Measurements from ENCODE around the gene TMEM178A.

- TF ChIP-seq CTCF (IDR thresholded peaks at IDR 0.05; ENCODE audit: poor library complexity, severe bottlenecking) (no peak), MXI1 (conservative IDR thresholded peaks at IDR 0.05; ENCODE audit: poor library complexity, severe bottlenecking) (no peak), RAD21 (conservative IDR thresholded peaks at IDR 0.05) (no peak)
Measured at GRCh38 chr2:39631718-39632117, 34.0 kb upstream of the TMEM178A start.
